HL-60 (cell line): ENCODE results near the gene ZNF841.

ENCODE experiments used
- CTCF ChIP-seq: IDR thresholded peaks from one replicate; pipeline ENCODE4 v1.5.1; 2011; ENCODE audit warnings: low read length, control low read depth, inconsistent platforms; ENCODE audit not compliant: insufficient read depth
- POLR2AphosphoS5 ChIP-seq: IDR thresholded peaks from 2 replicates; pipeline ENCODE4 v1.6.1; 2012; ENCODE audit warnings: low read depth

DNA sequence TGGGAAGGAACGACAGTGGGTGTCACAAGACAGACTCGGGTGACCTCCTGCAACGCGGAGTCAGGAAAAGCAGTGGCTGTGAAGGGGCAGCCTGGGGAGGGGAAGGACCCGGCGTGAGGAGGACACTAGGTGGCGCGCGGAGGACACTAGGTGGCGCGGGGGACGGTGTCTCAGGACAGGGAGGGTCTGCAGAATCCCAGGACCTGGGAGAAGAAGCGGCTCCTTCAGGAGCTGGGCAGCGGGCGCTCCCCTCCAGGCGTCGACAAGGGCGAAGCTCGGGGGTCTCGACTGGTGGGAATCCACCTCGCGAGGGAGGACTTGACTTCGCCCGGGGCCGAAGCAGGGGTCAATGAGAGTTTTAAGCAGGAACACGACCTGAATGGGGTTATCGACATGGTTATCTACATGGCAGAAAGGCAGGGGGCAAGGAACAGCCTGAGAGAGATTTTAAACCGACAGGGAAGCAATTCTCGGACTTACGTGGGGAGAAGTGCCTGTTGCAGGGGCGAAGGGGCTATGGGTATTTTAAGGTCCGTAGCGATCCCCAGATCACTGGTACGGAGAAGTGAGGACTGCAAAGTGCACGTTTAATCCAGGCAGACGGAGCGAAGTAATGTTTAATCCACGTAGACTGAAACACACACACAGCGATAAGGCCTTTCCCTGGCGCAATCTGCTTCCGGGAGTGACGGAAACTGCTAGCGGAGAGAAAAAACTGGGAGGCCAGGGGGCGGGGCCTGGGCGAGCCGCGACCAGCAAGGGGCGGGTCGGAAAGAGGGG lies 43.9 kb upstream of the ZNF841 start, which contains the start of gene ZNF616:
- TF ChIP-seq CTCF (peak; percentile 28), POLR2AphosphoS5 (peak; percentile 84)
